Activated CD4-positive, alpha-beta memory T cell treated with anti-CD3 and anti-CD28 coated beads, Interleukin-2, amount 10 ng/mL, durations not matched to agents 7 days and 5 days (primary cell): Measurements from ENCODE around the gene CASK. TPM values are rescaled to one million over a fixed set of nuclear protein-coding genes. Genes with fewer than 3 reads are reported as not detected.

Experiments used
- total RNA-seq, 2 experiments: library from RNA; stranded (reverse); gene quantifications; one replicate each; pipeline ENCODE4 v1.2.3, GENCODE V29; 2021

CASK gene
- total RNA-seq, 2 experiments from 2014 or later: 30.1 to 32.7 TPM

Other genes starting within 250 kb of the CASK start
- gene GPR34, start 234.6 kb downstream of the CASK start, total RNA-seq: not detected
- not detected for gene GPR82, start 199.4 kb downstream of the CASK start, total RNA-seq